OCI-LY3 (cell line): ENCODE results near the gene CFAP77.

Experiments used
- H2AFZ ChIP-seq: fragments of 200-600, 300-600 bp; shearing (Covaris generic); 2 replicates; pipeline ENCODE4 v1.6.0; 2014; ENCODE audit warnings: antibody characterized with exemption, low read depth, low read length
- H3K27ac ChIP-seq: fragments of 200-600, 300-600 bp; sonication (generic); 2 replicates; pipeline ENCODE4 v1.5.1; 2014; ENCODE audit warnings: mild to moderate bottlenecking, low read length, moderate library complexity, mixed read lengths
- H3K27me3 ChIP-seq: fragments of 200-600, 300-600 bp; sonication (generic); 2 replicates; pipeline ENCODE4 v1.6.1; 2014; ENCODE audit warnings: low read depth, low read length, mixed read lengths
- H3K36me3 ChIP-seq: fragments of 200-600, 300-600 bp; sonication (generic); replicated peaks from 2 replicates; pipeline ENCODE3; 2014; ENCODE audit warnings: low read depth, low read length, mixed read lengths
- H3K4me1 ChIP-seq: fragments of 300-600, 200-600 bp; sonication (generic); 2 replicates; pipeline ENCODE4 v1.6.1; 2014; ENCODE audit warnings: low read length, mixed read lengths
- H3K4me2 ChIP-seq: fragments of 200-600, 300-600 bp; sonication (generic); 2 replicates; pipeline ENCODE4 v1.6.1; 2014; ENCODE audit warnings: low read length, mixed read lengths
- H3K4me3 ChIP-seq: fragments of 300-600, 200-600 bp; sonication (generic); 2 replicates; pipeline ENCODE4 v1.5.1; 2014; ENCODE audit warnings: antibody characterized with exemption, mild to moderate bottlenecking, low read length, moderate library complexity
- H3K79me2 ChIP-seq: fragments of 300-600, 200-600 bp; shearing (Covaris generic); 2 replicates; pipeline ENCODE4 v1.6.1; 2014; ENCODE audit warnings: mild to moderate bottlenecking, low read length, mixed read lengths
- H3K9ac ChIP-seq: fragments of 300-600, 200-600 bp; shearing (Covaris generic); 2 replicates; pipeline ENCODE4 v1.6.0; 2014; ENCODE audit warnings: mild to moderate bottlenecking, low read length, moderate library complexity
- H3K9me3 ChIP-seq: fragments of 200-600, 300-600 bp; shearing (Covaris generic); 2 replicates; pipeline ENCODE4 v1.6.1; 2014; ENCODE audit warnings: low read length, mixed read lengths; ENCODE audit not compliant: insufficient read depth
- H4K20me1 ChIP-seq: fragments of 200-600, 300-600 bp; sonication (generic); 2 replicates; pipeline ENCODE4 v1.6.1; 2016; ENCODE audit warnings: low read length, mixed read lengths; ENCODE audit not compliant: insufficient read depth
- CTCF ChIP-seq: fragments of 200-600, 300-600 bp; sonication (generic); IDR thresholded peaks from 2 replicates; pipeline ENCODE4 v1.5.1; 2014; ENCODE audit warnings: antibody characterized with exemption, low read length, low read depth
- EZH2phosphoT487 ChIP-seq: fragments of 200-600 bp; shearing (Covaris generic); IDR thresholded peaks from 2 replicates; pipeline ENCODE4 v1.6.1; 2018; ENCODE audit warnings: antibody characterized with exemption, mixed run types, low read depth

Gene CFAP77

DNA sequence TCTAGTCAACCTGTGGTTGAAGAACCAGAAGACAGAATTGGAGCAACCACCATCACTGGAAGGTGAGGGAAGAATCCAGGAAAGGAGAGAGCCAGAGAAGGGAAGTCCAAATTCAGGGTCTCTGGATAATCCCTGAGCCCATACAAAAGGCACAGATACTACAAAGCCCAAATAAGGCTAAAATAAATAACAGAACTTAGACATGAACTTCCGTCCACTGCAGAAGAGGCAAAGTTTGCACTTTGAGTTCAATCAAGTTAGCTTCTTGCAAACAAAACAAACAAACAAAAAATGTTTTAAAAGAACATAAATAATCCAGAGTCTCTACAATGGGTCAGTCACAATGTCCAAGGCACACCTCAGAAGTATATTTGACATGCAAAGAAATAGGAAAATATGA, 21.0 kb downstream of the CFAP77 start:
- H3K79me2 ChIP-seq = no peaks in the 10 kb centered on the region
- H3K4me1 ChIP-seq = no peaks in the 10 kb centered on the region
- no peak overlapping the region for H3K9ac ChIP-seq
- peaks cover 41% of the 10 kb centered on the region for H3K27me3 ChIP-seq
- no peaks in the 10 kb centered on the region for H4K20me1 ChIP-seq
- H3K4me3 ChIP-seq = no peak overlapping the region
- no peaks in the 10 kb centered on the region for H3K36me3 ChIP-seq
- no peak overlapping the region for H3K4me2 ChIP-seq
- no peak overlapping the region for H3K27ac ChIP-seq
- TF ChIP-seq CTCF (no peak), EZH2phosphoT487 (no peak)
- no peaks in the 10 kb centered on the region for H3K9me3 ChIP-seq
- H2AFZ ChIP-seq = no peak overlapping the region

DNA sequence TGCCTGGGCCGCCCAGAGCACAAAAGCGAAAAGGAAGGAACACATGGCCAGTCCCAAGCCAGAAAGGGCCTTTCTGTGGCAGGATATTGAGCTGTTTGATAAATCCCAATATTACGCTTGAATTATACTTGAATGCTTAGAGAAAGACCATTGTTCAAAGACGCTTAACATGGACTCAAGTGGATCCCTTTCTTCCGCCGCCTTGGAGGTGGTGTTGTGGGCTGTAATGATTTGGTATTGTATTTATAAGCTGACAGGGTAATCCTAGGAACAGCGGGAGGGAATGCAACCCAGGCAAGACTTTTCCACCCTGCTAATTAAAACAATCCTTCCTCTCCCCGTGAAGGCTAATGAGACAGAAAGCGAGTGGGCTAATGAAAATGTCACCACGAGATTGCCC, 24.9 kb downstream of the CFAP77 start:
- no peaks in the 10 kb centered on the region for H4K20me1 ChIP-seq
- no peaks in the 10 kb centered on the region for H3K79me2 ChIP-seq
- H3K9ac ChIP-seq = no peak overlapping the region
- no peak overlapping the region for H3K4me2 ChIP-seq
- peaks cover 28% of the 10 kb centered on the region for H3K27me3 ChIP-seq
- no peaks in the 10 kb centered on the region for H3K4me1 ChIP-seq
- H3K4me3 ChIP-seq = no peak overlapping the region
- no peak overlapping the region for H2AFZ ChIP-seq
- no peak for TF ChIP-seq EZH2phosphoT487
- TF ChIP-seq CTCF = no peak
- no peaks in the 10 kb centered on the region for H3K36me3 ChIP-seq
- H3K9me3 ChIP-seq = no peaks in the 10 kb centered on the region
- no peak overlapping the region for H3K27ac ChIP-seq

GRCh38 chr9:132439153-132439552, 29.1 kb downstream of the CFAP77 start:
- no peaks in the 10 kb centered on the region for H3K79me2 ChIP-seq
- H4K20me1 ChIP-seq = no peaks in the 10 kb centered on the region
- H3K9me3 ChIP-seq = no peaks in the 10 kb centered on the region
- H3K4me2 ChIP-seq = no peak overlapping the region
- H3K9ac ChIP-seq = no peak overlapping the region
- no peak overlapping the region for H3K4me3 ChIP-seq
- no peak overlapping the region for H3K27ac ChIP-seq
- H3K4me1 ChIP-seq = no peaks in the 10 kb centered on the region
- H2AFZ ChIP-seq = no peak overlapping the region
- TF ChIP-seq EZH2phosphoT487 (no peak), CTCF (no peak)
- H3K36me3 ChIP-seq = no peaks in the 10 kb centered on the region
- peaks cover 27% of the 10 kb centered on the region for H3K27me3 ChIP-seq

DNA sequence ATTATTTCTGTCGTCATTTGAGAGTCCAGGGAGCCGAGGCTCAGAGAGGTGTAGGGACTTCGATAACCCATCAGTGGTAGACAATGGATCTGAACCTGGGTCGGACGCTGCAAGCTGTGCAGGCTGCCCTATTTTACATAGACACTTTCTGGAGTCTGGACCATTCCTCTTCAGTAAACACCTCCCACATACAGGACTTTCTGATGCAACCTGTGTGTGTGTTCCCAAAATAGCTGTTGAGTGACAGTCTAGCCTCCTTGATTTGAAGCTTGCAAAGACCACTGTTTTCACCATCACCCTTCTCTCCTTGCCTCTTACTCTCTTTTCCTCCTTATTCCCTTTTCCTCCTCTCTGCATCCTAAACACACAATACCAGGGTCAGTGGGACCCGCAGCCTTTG, 30.7 kb downstream of the CFAP77 start:
- Histone ChIP-seq H3K79me2 (no peaks in the 10 kb centered on the region), H4K20me1 (no peaks in the 10 kb centered on the region), H3K27me3 (peaks cover 22% of the 10 kb centered on the region), H3K27ac (no peak overlapping the region), H3K9me3 (no peaks in the 10 kb centered on the region), H2AFZ (no peak overlapping the region), H3K36me3 (no peaks in the 10 kb centered on the region), H3K9ac (no peak overlapping the region), H3K4me2 (no peak overlapping the region), H3K4me3 (no peak overlapping the region), H3K4me1 (no peaks in the 10 kb centered on the region)
- TF ChIP-seq EZH2phosphoT487 (no peak), CTCF (no peak)
